ENCODE data around the gene GRAMD1A.

- no peak for TF ChIP-seq CTCF (IDR thresholded peaks at IDR 0.05; ENCODE audit: low read depth, low read length)
- no peak for TF ChIP-seq POLR2A (IDR thresholded peaks at IDR 0.05; ENCODE audit: extremely low read depth, insufficient read length)
- TF ChIP-seq, protein P1, sequence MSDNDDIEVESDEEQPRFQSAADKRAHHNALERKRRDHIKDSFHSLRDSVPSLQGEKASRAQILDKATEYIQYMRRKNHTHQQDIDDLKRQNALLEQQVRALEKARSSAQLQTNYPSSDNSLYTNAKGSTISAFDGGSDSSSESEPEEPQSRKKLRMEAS (IDR thresholded peaks at IDR 0.05; ENCODE audit: low read depth, low read length) = no peak
- TF ChIP-seq MYC (IDR thresholded peaks at IDR 0.05; ENCODE audit: low read depth, low read length) = no peak
Measured at GRCh38 chr19:34976611-34977010, 23.5 kb upstream of the GRAMD1A start.

Measured in NB4 (cell line).